Endometrial microvascular endothelial cells (primary cell): ENCODE measurements around the gene GRK2. TPM values are rescaled to one million over a fixed set of nuclear protein-coding genes. Genes with fewer than 3 reads are reported as not detected.
"Not testable (repeated sequence)": the region's sequence is repeated elsewhere in the genome, so short reads cannot be mapped to it uniquely, and the experiment has no call there.

Experiments used
- in situ Hi-C: cut with HindIII; loops from 2 replicates; pipeline ENCODE4 v1.10.0; 2017; ENCODE audit warnings: low sequenced_read_pairs, low pct_unique_long_range_greater_than_20kb; ENCODE audit errors: inconsistent ontology term
- total RNA-seq: library from RNA; depleted of rRNA; stranded (reverse); fragments of >200 nt; gene quantifications from one replicate; pipeline ENCODE4 v1.2.3, GENCODE V29; 2015; ENCODE audit errors: inconsistent ontology term

The GRK2 gene
- total RNA-seq: 70.4 TPM

GRCh38 chr11:67266449-67267187 is at the start of gene GRK2:
Gene GRK2, plus strand, starts transcription at chr11:67266473. Its CDS starts 227 bp downstream, at chr11:67266700.
- in situ Hi-C loops: no loop called here

DNA sequence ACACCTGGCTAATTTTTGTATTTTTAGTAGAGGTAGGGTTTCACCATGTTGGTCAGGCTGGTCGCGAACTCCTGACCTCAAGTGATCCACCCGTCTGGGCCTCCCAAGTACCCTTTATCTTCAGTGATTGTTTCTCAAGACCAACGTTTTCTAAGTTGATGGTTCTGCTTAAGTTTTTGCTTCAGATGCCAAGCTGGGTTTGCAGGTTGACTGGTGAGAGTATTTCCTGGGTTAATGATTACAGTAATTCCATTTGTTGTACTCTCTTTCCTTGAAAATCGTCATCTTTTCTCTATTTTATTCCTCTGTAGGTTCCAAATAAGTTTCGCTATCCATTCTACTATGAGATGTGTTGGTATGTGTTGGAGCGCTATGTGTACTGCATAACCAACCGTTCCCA is 38.5 kb upstream of the GRK2 start:
- in situ Hi-C loops: no loop called here

DNA sequence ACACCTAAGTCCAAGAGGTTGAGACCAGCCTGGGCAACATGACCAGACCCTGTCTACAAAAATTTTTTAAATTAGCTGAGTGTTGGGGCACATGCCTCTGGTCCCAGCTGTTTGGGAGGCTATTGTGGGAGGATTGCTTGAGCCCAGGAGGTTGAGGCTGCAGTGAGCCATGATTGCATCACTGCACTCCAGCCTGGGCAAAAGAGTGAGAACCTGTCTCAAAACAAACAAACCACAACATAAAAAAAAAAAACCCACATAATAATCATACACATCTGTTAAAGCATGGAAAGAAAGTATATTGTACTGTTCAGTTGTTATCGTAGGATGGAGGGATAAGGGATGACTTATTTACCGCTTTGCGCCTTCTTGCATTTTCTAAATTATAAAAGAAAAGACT is 35.9 kb upstream of the GRK2 start:
- in situ Hi-C loops: no loop called here

DNA sequence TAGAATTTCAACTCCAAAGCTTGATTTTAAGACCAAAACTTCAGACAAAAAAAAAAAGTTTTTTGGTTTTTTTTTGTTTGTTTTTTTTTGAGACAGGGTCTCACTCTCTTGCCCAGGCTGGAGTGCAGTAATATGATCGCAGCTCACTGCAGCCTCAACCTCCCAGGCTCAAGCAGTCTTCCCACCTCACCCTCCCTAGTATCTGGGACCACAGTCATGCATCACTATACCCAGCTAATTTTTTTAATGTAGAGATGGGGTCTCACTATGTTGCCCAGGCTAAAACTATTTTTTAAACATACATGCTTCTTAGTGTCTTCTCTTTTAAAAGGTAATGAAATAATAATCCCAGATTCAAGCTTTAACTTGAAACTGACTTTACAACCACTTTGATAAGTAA is 35.4 kb upstream of the GRK2 start:
- in situ Hi-C loops: no loop called here

- in situ Hi-C loops: no loop called here
Measured at GRCh38 chr11:67233584-67234190, 32.6 kb upstream of the GRK2 start.

DNA sequence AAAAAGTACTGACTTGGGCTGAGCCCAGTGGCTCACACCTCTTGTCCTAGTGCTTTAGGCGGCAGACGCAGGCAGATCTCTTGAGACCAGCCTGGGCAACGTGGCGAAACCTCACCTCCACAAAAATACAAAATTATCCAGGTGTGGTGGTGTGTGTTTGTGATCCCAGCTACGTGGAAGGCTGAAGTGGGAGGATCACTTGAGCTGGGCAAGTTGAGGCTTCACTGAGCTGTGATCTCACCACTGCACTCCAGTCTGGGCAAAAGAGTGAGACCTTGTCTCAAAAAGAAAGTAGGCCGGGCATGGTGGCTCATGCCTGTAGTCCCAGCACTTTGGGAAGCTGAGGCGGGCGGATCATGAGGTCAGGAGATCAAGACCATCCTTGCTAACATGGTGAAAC is 31.7 kb upstream of the GRK2 start:
- in situ Hi-C loops: not testable (repeated sequence)

DNA sequence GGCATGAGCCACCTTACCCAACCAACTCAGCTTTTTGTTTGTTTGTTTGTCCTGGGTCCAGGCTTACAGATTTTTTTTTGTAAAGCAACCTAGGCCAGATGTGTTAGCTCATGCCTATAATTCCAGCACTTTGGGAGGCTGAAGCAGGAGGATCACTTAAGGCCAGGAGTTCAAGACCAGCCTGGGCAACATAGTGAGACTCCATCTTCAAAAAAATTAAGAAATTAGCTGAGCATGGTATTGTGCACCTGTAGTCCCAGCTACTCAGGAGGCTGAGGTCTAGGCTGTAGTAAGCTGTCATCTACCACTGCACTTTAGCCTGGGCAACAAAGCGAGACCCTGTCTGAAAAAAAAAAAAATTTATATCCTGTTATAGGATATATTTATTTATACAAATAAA is 28.7 kb upstream of the GRK2 start:
- in situ Hi-C loops: no loop called here

DNA sequence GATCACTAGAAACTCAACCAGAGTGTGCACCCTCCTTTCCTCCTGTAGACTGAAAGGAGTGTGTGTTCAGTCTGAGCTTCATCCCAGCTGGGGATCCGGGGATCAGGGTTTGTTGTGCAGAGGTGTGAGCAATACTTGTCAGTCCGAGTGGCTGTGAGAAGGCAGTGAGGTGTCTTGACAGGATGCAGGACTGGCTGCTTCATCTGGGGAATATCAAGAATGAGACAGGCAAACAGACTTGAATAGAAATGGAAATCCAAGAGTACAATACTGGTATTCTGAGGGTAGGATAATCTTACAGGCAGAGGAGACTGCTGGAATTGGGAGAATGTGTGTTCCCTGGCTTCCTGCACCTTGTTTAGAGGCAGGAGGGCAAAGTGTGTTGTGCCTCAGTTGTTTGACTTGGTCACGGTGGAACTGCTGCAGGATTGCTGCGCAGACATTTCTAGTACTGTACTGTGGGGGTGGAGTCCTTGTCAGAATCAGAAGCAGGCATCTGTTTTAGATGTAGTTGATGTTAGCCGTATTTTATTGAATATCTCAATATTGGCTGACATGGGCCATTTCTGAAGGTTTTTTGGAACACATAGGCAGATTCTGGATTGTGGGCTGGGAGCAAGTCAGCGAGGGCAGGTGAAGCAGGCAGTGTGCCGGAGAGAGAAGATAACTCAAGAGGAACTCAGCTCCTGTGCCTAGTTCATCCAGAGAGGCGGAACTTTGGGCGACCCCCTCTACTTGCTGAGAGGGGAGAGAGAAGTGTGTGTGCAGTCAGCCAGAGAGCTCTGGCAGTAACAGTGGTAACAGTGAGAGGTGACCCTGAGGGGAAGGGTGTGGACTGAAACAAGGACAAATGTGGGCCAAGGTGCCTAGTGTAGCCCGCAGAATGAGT is 27.1 kb upstream of the GRK2 start:
- in situ Hi-C loops: no loop called here

DNA sequence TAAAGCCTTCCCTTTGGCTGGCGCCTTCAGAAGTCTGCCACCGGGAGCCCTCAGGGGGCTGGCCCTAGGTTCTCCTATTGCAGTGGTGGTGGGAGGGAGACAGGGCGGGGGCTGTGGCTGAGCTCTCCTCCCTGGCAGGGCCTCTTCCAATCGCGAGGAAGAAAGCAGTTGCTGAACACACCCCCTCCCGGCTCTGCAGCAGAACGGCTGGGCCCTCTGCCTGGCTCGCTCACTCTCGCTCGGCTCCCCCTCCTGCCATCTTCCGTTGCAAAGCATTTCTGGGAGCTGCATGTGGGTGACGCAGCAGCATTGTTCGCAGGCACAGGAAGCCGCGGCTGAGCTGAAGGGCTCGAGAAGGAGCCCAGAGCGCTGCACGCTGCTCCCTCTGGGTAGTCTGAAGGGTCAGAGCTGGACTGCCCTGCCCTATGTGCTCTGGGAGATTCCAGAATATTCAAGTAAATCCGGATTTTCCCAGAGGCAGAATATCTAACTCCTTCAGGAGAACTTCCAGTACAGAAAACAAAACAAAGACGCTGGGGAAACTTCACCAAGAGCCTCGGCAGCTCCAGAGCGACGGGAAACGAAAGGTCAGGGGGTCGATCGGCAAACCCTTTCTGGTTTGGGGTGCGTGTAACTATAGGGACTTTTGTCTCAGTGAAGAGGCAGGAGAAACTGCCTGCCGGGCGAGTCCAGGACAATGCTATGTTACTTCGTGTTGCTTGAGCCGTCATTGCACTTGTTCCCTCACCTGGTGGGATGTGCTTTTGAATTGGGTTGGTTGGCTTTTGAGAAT is 26.3 kb upstream of the GRK2 start:
- in situ Hi-C loops: no loop called here

DNA sequence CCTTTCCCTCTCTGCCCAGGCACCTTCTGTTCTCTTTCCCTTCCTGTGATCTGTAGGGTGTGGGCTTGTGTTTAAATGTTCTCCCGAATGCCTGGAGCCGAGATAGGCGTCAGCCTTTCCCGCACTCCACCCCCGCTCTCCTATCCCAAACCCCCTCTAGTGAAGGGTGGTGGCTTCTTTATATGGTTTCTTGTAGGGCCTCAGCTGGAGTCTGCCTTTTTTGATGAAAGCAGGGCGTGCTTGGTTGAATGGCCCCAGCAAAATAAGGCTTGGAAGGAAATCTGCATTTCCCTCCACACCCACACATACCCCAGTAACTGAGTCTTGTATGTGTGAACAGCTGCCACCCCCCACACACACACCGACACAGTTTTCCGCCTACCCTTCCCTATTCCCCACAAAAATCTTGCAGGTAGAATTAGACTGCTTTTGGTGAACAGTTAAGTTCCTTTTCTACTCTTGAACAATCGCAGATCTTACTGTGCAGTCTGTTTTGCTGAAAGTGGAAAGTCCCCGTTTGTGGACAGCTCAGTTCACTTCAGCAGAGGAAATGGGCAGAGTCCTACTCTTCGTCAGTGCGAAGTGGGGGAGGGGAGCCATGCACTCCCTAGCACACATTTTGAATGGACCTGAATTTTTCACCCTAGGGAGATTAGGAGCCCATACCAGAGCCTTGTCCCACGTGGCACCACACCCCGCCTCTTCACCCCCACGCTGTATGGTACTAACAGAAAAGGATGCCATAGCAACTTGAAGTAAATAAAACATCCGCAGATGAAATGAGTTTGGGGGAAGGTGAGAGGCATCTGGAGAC is 25.5 kb upstream of the GRK2 start:
- in situ Hi-C loops: no loop called here

DNA sequence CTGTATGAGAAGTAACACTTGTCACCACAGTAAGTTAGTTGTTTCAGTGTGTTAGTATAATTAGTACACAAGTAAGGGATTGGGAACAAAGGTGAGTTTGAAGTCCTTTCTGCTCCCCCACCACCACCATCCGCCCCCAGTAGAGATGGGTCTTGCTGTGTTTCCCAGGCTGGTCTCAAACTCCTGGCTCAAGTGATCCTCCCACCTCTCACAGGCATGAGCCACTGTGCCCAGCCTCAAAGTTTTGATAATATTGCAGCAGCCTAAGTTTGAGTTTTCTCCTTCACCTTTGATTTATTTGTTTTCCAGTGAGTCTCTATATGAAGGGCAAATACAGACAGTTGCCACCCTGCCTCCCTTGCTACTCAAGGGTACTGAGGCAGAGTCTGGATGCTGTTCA is 23.7 kb upstream of the GRK2 start:
- in situ Hi-C loops: no loop called here

DNA sequence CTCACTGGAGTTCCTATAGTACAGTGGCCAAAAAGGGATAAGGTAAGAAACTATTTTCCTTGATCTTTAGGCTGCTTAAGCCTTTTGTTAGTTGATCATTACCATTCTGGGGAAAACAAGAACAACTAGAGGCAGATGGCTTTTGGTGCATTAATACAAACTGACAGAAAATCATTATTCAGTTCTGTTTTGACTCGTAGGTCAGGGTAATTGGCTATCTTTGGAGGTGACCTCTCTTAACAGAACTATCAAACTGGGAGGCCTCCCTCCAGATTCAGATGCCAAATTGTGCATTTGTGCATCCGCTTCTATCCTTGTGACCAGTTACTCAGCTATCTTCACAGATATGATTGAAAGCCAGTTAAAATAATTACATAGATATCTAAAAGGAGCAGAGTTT is 23.2 kb upstream of the GRK2 start:
- in situ Hi-C loops: no loop called here

- in situ Hi-C loops: no loop called here
Measured at GRCh38 chr11:67245046-67245445, 21.2 kb upstream of the GRK2 start.

DNA sequence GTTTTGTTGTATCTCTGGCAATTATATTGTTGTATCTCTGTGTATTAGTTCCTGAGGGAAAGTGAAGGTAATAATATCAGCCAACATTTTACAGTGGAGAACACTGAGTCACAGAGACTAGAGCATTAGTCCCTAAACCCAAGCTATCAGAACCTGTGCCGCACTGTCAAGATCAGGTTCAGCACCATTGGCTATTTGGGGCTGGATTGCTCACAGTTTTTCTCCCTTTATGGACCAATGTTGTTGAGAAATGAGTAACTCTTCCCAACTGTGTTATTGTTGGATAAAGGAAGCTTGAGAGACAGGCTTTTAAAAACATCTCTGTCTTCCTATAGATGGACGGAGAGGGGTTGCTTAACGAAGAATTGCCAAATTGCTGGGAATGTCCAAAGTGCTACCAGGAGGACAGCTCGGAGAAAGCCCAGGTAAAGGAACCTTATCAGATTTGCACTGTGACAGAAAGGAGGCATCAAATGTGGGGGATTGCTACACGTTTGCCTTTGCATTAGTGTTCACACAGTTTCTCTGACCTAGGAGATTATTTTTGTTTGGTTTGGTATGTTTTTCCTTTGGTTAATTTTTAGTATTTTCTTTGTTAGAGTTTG is 18.2 kb upstream of the GRK2 start:
- in situ Hi-C loops: no loop called here

- in situ Hi-C loops: no loop called here
Measured at GRCh38 chr11:67248653-67249052, 17.6 kb upstream of the GRK2 start.

DNA sequence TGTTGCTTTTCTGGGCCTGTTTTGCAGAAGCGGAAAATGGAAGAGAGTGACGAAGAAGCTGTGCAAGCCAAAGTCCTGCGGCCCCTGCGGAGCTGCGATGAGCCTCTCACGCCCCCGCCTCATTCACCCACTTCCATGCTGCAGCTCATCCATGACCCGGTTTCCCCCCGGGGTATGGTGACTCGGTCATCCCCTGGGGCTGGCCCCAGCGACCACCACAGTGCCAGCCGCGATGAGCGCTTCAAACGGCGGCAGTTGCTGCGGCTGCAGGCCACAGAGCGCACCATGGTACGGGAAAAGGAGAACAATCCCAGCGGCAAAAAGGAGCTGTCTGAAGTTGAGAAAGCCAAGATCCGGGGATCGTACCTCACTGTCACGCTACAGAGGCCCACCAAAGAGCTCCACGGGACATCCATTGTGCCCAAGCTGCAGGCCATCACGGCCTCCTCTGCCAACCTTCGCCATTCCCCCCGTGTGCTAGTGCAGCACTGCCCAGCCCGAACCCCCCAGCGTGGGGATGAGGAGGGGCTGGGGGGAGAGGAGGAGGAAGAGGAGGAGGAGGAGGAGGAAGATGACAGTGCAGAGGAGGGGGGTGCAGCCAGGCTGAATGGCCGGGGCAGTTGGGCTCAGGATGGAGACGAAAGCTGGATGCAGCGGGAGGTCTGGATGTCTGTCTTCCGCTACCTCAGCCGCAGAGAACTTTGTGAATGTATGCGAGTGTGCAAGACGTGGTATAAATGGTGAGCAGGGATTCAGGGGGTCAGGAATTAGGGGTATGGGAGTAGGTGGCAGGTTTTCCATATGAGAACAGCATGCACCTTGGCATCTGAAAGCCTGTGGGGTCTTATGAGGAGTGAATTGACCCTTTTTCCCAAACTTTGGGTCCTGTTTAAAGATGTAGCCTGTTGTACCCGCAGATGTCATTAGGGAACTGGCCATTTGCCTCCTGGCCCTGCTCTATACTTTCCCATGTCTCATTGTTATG is 15.9 kb upstream of the GRK2 start:
- in situ Hi-C loops: no loop called here

DNA sequence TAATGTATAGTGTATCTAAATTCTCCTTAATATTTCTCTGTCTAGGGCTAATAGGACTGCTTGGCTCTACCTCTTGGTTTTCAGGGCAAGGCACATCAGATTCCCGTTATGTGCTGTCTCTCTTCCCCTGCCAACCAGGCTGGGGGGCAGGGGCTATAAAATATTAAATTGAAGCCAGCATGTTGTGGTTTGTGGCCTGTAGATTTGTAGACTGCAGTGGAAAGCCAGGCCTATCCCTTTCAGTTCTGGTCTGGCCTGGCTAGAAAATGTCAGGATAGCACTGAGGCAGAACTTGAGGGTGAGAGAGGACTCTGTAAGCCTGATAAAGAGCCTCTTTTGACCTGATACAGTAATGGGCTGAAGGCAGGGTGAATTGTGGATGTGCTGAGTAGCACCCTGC is 14.4 kb upstream of the GRK2 start:
- in situ Hi-C loops: no loop called here
